Measurements from ENCODE around the gene KRT36. TPM values are rescaled to one million over a fixed set of nuclear protein-coding genes. Genes with fewer than 3 reads are reported as not detected.

Gene KRT36
- total and polyA plus RNA-seq, 2 donors (not counting 1 experiment from before 2014, with no cell fraction given): not detected

- H3K27ac ChIP-seq (ENCODE audit: low read length in 2 of 2): no peak overlapping the region
- no peaks in the 10 kb centered on the region for H3K79me2 ChIP-seq (ENCODE audit: control insufficient read depth, insufficient read depth, low read length)
- no peaks in the 10 kb centered on the region for H4K20me1 ChIP-seq (ENCODE audit: control insufficient read depth, insufficient read depth, low read length, poor library complexity, severe bottlenecking)
- H3K9ac ChIP-seq (ENCODE audit: low read length): no peak overlapping the region
- no peak for ATAC-seq (ENCODE audit: low read depth)
- no peaks in the 10 kb centered on the region for H3K4me1 ChIP-seq (ENCODE audit: control insufficient read depth in 2 of 2, insufficient read depth in 2 of 2, low read length in 2 of 2)
- intact Hi-C loops (cut with micrococcal nuclease): no loop called here
- H2AFZ ChIP-seq (ENCODE audit: insufficient read depth, low read depth, low read length, poor library complexity, severe bottlenecking): no peak overlapping the region
- ChIA-PET POLR2A (no interaction called here), CTCF (no interaction called here)
- Mint-ChIP-seq H3K9me3 (ENCODE audit: insufficient read depth) (no peaks in the 10 kb centered on the region), H3K27ac (no peak overlapping the region), H3K4me1 (no peaks in the 10 kb centered on the region), H3K27me3 (peaks cover 34% of the 10 kb centered on the region), H3K4me3 (no peak overlapping the region)
- DNase-seq: no peak
- no peak overlapping the region for H3K4me2 ChIP-seq (replicated peaks; ENCODE audit: low read depth, low read length, poor library complexity, severe bottlenecking)
- no peak overlapping the region for H3K4me3 ChIP-seq (ENCODE audit: control extremely low read depth in 1 of 5, extremely low read depth in 1 of 5, insufficient read depth in 1 of 5, low read depth in 2 of 5, low read length in 4 of 5)
- no peak for TF ChIP-seq EZH2 (IDR thresholded peaks at IDR 0.05; ENCODE audit: borderline replicate concordance, insufficient read depth, low read depth, low read length, poor library complexity, severe bottlenecking)
- TF ChIP-seq CTCF (IDR thresholded peaks at IDR 0.05): no peak
- peaks cover 0 to 4% (median 0%) of the 10 kb centered on the region in 3 donors for H3K9me3 ChIP-seq (ENCODE audit: control extremely low read depth in 1 of 3, control insufficient read depth in 2 of 3, insufficient read depth in 1 of 3, low read length in 2 of 3)
- WGBS (ENCODE audit: insufficient coverage): 83% methylated on average over 9 of the region's 9 CpGs
- H3K27me3 ChIP-seq (replicated peaks in 1 of 4; ENCODE audit: control extremely low read depth in 1 of 4, control insufficient read depth in 3 of 4, insufficient read depth in 4 of 4, low read length in 3 of 4): no peaks in the 10 kb centered on the region
- no peaks in the 10 kb centered on the region for H3K36me3 ChIP-seq (replicated peaks in 1 of 2; ENCODE audit: control extremely low read depth in 1 of 2, control insufficient read depth in 1 of 2, extremely low read depth in 1 of 2, insufficient read depth in 2 of 2, low read length in 1 of 2)
Measured at GRCh38 chr17:41437769-41438168, 51.9 kb downstream of the KRT36 start.

GRCh38 chr17:41437254-41437653 is 52.5 kb downstream of the KRT36 start:
- TF ChIP-seq EZH2 (IDR thresholded peaks at IDR 0.05; ENCODE audit: borderline replicate concordance, insufficient read depth, low read depth, low read length, poor library complexity, severe bottlenecking) (no peak), CTCF (IDR thresholded peaks at IDR 0.05) (no peak)
- no peak overlapping the region for H2AFZ ChIP-seq (ENCODE audit: insufficient read depth, low read depth, low read length, poor library complexity, severe bottlenecking)
- H3K4me3 ChIP-seq (ENCODE audit: control extremely low read depth in 1 of 5, extremely low read depth in 1 of 5, insufficient read depth in 1 of 5, low read depth in 2 of 5, low read length in 4 of 5): no peak overlapping the region
- ChIA-PET CTCF (no interaction called here), POLR2A (no interaction called here)
- WGBS (ENCODE audit: insufficient coverage): 73% methylated on average over 7 of the region's 7 CpGs
- H3K27me3 Mint-ChIP-seq: peaks cover 34% of the 10 kb centered on the region
- DNase-seq: no peak
- H3K27ac Mint-ChIP-seq: no peak overlapping the region
- no peaks in the 10 kb centered on the region for H4K20me1 ChIP-seq (ENCODE audit: control insufficient read depth, insufficient read depth, low read length, poor library complexity, severe bottlenecking)
- H3K27me3 ChIP-seq (replicated peaks in 1 of 4; ENCODE audit: control extremely low read depth in 1 of 4, control insufficient read depth in 3 of 4, insufficient read depth in 4 of 4, low read length in 3 of 4): no peaks in the 10 kb centered on the region
- no peak for ATAC-seq (ENCODE audit: low read depth)
- H3K36me3 ChIP-seq (replicated peaks in 1 of 2; ENCODE audit: control extremely low read depth in 1 of 2, control insufficient read depth in 1 of 2, extremely low read depth in 1 of 2, insufficient read depth in 2 of 2, low read length in 1 of 2): no peaks in the 10 kb centered on the region
- H3K4me1 Mint-ChIP-seq: no peaks in the 10 kb centered on the region
- no peak overlapping the region for H3K4me2 ChIP-seq (replicated peaks; ENCODE audit: low read depth, low read length, poor library complexity, severe bottlenecking)
- no peaks in the 10 kb centered on the region for H3K4me1 ChIP-seq (ENCODE audit: control insufficient read depth in 2 of 2, insufficient read depth in 2 of 2, low read length in 2 of 2)
- H3K79me2 ChIP-seq (ENCODE audit: control insufficient read depth, insufficient read depth, low read length): no peaks in the 10 kb centered on the region
- no peak overlapping the region for H3K4me3 Mint-ChIP-seq
- H3K9me3 Mint-ChIP-seq (ENCODE audit: insufficient read depth): no peaks in the 10 kb centered on the region
- no peak overlapping the region for H3K9ac ChIP-seq (ENCODE audit: low read length)
- H3K27ac ChIP-seq (ENCODE audit: low read length in 2 of 2): no peak overlapping the region
- intact Hi-C loops (cut with micrococcal nuclease): no loop called here
- H3K9me3 ChIP-seq (ENCODE audit: control extremely low read depth in 1 of 3, control insufficient read depth in 2 of 3, insufficient read depth in 1 of 3, low read length in 2 of 3): peaks cover 0 to 4% (median 0%) of the 10 kb centered on the region in 3 donors

Small RNA genes lying within 50 kb of the gene (small RNA-seq; reads per million reads assigned to genes)
- 1.1 reads per million for gene RNU2-32P (ENCODE audit: insufficient read length, low read depth, low replicate concordance)

Other genes starting within 250 kb of the KRT36 start
- not detected in 2 replicates for gene KRTAP9-4, start 240.2 kb downstream of the KRT36 start, total RNA-seq
- not detected in 2 replicates for gene KRTAP9-4, start 240.2 kb downstream of the KRT36 start, polyA plus RNA-seq
- gene KRTAP9-9, start 234.5 kb downstream of the KRT36 start, total RNA-seq: not detected in 2 replicates
- not detected in 2 replicates for gene KRTAP9-9, start 234.5 kb downstream of the KRT36 start, polyA plus RNA-seq
- not detected in 2 replicates for gene KRTAP9-6, start 224.5 kb downstream of the KRT36 start, total RNA-seq
- not detected in 2 replicates for gene KRTAP9-6, start 224.5 kb downstream of the KRT36 start, polyA plus RNA-seq
- not detected in 2 replicates for gene KRTAP9-7, start 214.2 kb downstream of the KRT36 start, total RNA-seq
- gene KRTAP9-7, start 214.2 kb downstream of the KRT36 start, polyA plus RNA-seq: not detected in 2 replicates
- gene KRTAP29-1, start 187.1 kb downstream of the KRT36 start, total RNA-seq: not detected in 2 replicates
- 0.43 TPM in 1 of 2 replicates, not detected in the other for gene KRTAP29-1, start 187.1 kb downstream of the KRT36 start, polyA plus RNA-seq
- gene KRTAP16-1, start 180.6 kb downstream of the KRT36 start, total RNA-seq: not detected in 2 replicates
- gene KRTAP16-1, start 180.6 kb downstream of the KRT36 start, polyA plus RNA-seq: 0.16 and 0.20 TPM in 2 replicates
- gene KRTAP17-1, start 174.2 kb downstream of the KRT36 start, total RNA-seq: not detected in 2 replicates
- not detected in 2 replicates for gene KRTAP17-1, start 174.2 kb downstream of the KRT36 start, polyA plus RNA-seq
- gene KRT33A, start 139.1 kb downstream of the KRT36 start, total RNA-seq: not detected in 2 replicates
- not detected in 2 replicates for gene KRT33A, start 139.1 kb downstream of the KRT36 start, polyA plus RNA-seq
- not detected in 2 replicates for gene KRT33B, start 120.1 kb downstream of the KRT36 start, total RNA-seq
- not detected in 2 replicates for gene KRT33B, start 120.1 kb downstream of the KRT36 start, polyA plus RNA-seq
- not detected in 2 replicates for gene KRT34, start 107.6 kb downstream of the KRT36 start, total RNA-seq
- gene KRT34, start 107.6 kb downstream of the KRT36 start, polyA plus RNA-seq: not detected in 2 replicates
- not detected in 2 replicates for gene KRT31, start 92.3 kb downstream of the KRT36 start, total RNA-seq
- gene KRT31, start 92.3 kb downstream of the KRT36 start, polyA plus RNA-seq: not detected in 2 replicates
- not detected in 2 replicates for gene KRT37, start 65.3 kb downstream of the KRT36 start, total RNA-seq
- gene KRT37, start 65.3 kb downstream of the KRT36 start, polyA plus RNA-seq: not detected in 2 replicates
- not detected in 2 replicates for gene KRT38, start 48.9 kb downstream of the KRT36 start, total RNA-seq
- not detected in 2 replicates for gene KRT38, start 48.9 kb downstream of the KRT36 start, polyA plus RNA-seq
- not detected in 2 replicates for gene KRT32, start 22.5 kb downstream of the KRT36 start, total RNA-seq
- gene KRT32, start 22.5 kb downstream of the KRT36 start, polyA plus RNA-seq: not detected in 2 replicates
- not detected in 2 replicates for gene KRT35, start 8.8 kb downstream of the KRT36 start, total RNA-seq
- not detected in 2 replicates for gene KRT35, start 8.8 kb downstream of the KRT36 start, polyA plus RNA-seq
- not detected in 2 replicates for gene KRT13, start 15.7 kb upstream of the KRT36 start, total RNA-seq
- gene KRT13, start 15.7 kb upstream of the KRT36 start, polyA plus RNA-seq: not detected in 2 replicates
- not detected in 2 replicates for gene KRT15, start 29.0 kb upstream of the KRT36 start, total RNA-seq
- not detected in 2 replicates for gene KRT15, start 29.0 kb upstream of the KRT36 start, polyA plus RNA-seq
- gene KRT19, start 38.4 kb upstream of the KRT36 start, total RNA-seq: not detected in 2 replicates
- gene KRT19, start 38.4 kb upstream of the KRT36 start, polyA plus RNA-seq: not detected in 2 replicates
- gene KRT9, start 82.1 kb upstream of the KRT36 start, total RNA-seq: not detected in 2 replicates
- gene KRT9, start 82.1 kb upstream of the KRT36 start, polyA plus RNA-seq: not detected in 2 replicates
- gene KRT14, start 97.0 kb upstream of the KRT36 start, total RNA-seq: not detected in 2 replicates
- not detected in 2 replicates for gene KRT14, start 97.0 kb upstream of the KRT36 start, polyA plus RNA-seq
- not detected in 2 replicates for gene KRT16, start 122.9 kb upstream of the KRT36 start, total RNA-seq
- gene KRT16, start 122.9 kb upstream of the KRT36 start, polyA plus RNA-seq: not detected in 2 replicates
- gene KRT17, start 134.7 kb upstream of the KRT36 start, total RNA-seq: not detected in 2 replicates
- gene KRT17, start 134.7 kb upstream of the KRT36 start, polyA plus RNA-seq: not detected in 2 replicates
- 753 and 773 TPM in 2 replicates for gene EIF1, start 199.0 kb upstream of the KRT36 start, total RNA-seq
- gene EIF1, start 199.0 kb upstream of the KRT36 start, polyA plus RNA-seq: 2,045 and 2,985 TPM in 2 replicates
- gene GAST, start 222.4 kb upstream of the KRT36 start, total RNA-seq: not detected in 2 replicates
- not detected in 2 replicates for gene GAST, start 222.4 kb upstream of the KRT36 start, polyA plus RNA-seq
- 0.15 and 0.37 TPM in 2 replicates for gene HAP1, start 244.7 kb upstream of the KRT36 start, total RNA-seq
- 0.03 TPM in 2 replicates for gene HAP1, start 244.7 kb upstream of the KRT36 start, polyA plus RNA-seq